Activated T-cell treated with anti-CD3 and anti-CD28 coated beads for 24 hours (primary cell): ENCODE data around the gene ANKRD62.
"Not testable (repeated sequence)": the region's sequence is repeated elsewhere in the genome, so short reads cannot be mapped to it uniquely, and the experiment has no call there.

ENCODE experiments used
- DNase-seq: peaks from one replicate; pipeline ENCODE4 v3.0.0-alpha.2; 2020; ENCODE audit warnings: low read depth

ANKRD62 gene

GRCh38 chr18:12099160-12099559, 5.5 kb downstream of the ANKRD62 start:
- DNase-seq = no peak

- no peak for DNase-seq
Measured at GRCh38 chr18:12101266-12101665, 7.6 kb downstream of the ANKRD62 start.

- DNase-seq = no peak
Measured at GRCh38 chr18:12102136-12102842, 8.6 kb downstream of the ANKRD62 start.

GRCh38 chr18:12106471-12106870, 12.8 kb downstream of the ANKRD62 start:
- DNase-seq = no peak

- no peak for DNase-seq
Measured at GRCh38 chr18:12109836-12110235, 16.2 kb downstream of the ANKRD62 start.

GRCh38 chr18:12113999-12114646, 20.5 kb downstream of the ANKRD62 start:
- no peak for DNase-seq

- DNase-seq = no peak
Measured at GRCh38 chr18:12119358-12119757, 25.7 kb downstream of the ANKRD62 start.

GRCh38 chr18:12121175-12122042, 27.8 kb downstream of the ANKRD62 start:
- DNase-seq = no peak

- DNase-seq = not testable (repeated sequence)
Measured at GRCh38 chr18:12122043-12122389, 28.4 kb downstream of the ANKRD62 start.

GRCh38 chr18:12127647-12128046, 34.0 kb downstream of the ANKRD62 start:
- DNase-seq = not testable (repeated sequence)

- not testable (repeated sequence) for DNase-seq
Measured at GRCh38 chr18:12138831-12139230, 45.2 kb downstream of the ANKRD62 start.

GRCh38 chr18:12140866-12141265, 47.2 kb downstream of the ANKRD62 start:
- not testable (repeated sequence) for DNase-seq

GRCh38 chr18:12141778-12142177, 48.1 kb downstream of the ANKRD62 start:
- DNase-seq = not testable (repeated sequence)

GRCh38 chr18:12149431-12149830, 55.8 kb downstream of the ANKRD62 start:
- not testable (repeated sequence) for DNase-seq

GRCh38 chr18:12154361-12154760, 60.7 kb downstream of the ANKRD62 start:
- no peak for DNase-seq

GRCh38 chr18:12155996-12156395, 62.4 kb downstream of the ANKRD62 start:
- no peak for DNase-seq

GRCh38 chr18:12159446-12159845, 65.8 kb downstream of the ANKRD62 start:
- no peak for DNase-seq

- DNase-seq = no peak
Measured at GRCh38 chr18:12162786-12163185, 69.1 kb downstream of the ANKRD62 start.

GRCh38 chr18:12165038-12165768, 71.6 kb downstream of the ANKRD62 start:
- no peak for DNase-seq
